Measurements from ENCODE around the gene EVL. TPM values are rescaled to one million over a fixed set of nuclear protein-coding genes. Genes with fewer than 3 reads are reported as not detected.

EVL gene
- total RNA-seq, 2 donors from 2014 or later, result 793 to 831 TPM

GRCh38 chr14:100116134-100116533 is 50.9 kb downstream of the EVL start:
- ATAC-seq (no peak), DNase-seq (no peak)
- peak overlapping the region; percentile 82 for H3K27ac Mint-ChIP-seq
- no peaks in the 10 kb centered on the region for H3K9me3 ChIP-seq (ENCODE audit: control insufficient read depth, low read length, poor library complexity, severe bottlenecking)
- H3K4me1 Mint-ChIP-seq, result peaks cover 36% of the 10 kb centered on the region
- H3K4me3 Mint-ChIP-seq, result no peak overlapping the region
- H3K36me3 Mint-ChIP-seq (ENCODE audit: low read depth), result peaks cover 20% of the 10 kb centered on the region
- no peaks in the 10 kb centered on the region for H3K27me3 Mint-ChIP-seq

GRCh38 chr14:100117026-100117425 is 51.8 kb downstream of the EVL start:
- H3K27ac Mint-ChIP-seq, result peak overlapping the region; percentile 82
- peaks cover 36% of the 10 kb centered on the region for H3K4me1 Mint-ChIP-seq
- H3K9me3 ChIP-seq (ENCODE audit: control insufficient read depth, low read length, poor library complexity, severe bottlenecking), result no peaks in the 10 kb centered on the region
- ATAC-seq (no peak), DNase-seq (no peak)
- H3K36me3 Mint-ChIP-seq (ENCODE audit: low read depth), result peaks cover 20% of the 10 kb centered on the region
- H3K27me3 Mint-ChIP-seq, result no peaks in the 10 kb centered on the region
- H3K4me3 Mint-ChIP-seq, result no peak overlapping the region

- Mint-ChIP-seq H3K36me3 (ENCODE audit: low read depth) (peaks cover 15% of the 10 kb centered on the region), H3K4me1 (peaks cover 29% of the 10 kb centered on the region)
- no peak for ATAC-seq
These were observed 52.6 kb downstream of the EVL start for GRCh38 chr14:100117633-100118395.

GRCh38 chr14:100118396-100119011 is 53.3 kb downstream of the EVL start:
- peaks cover 13% of the 10 kb centered on the region for H3K36me3 Mint-ChIP-seq (ENCODE audit: low read depth)
- DNase-seq (no peak), ATAC-seq (no peak)
- H3K9me3 ChIP-seq (ENCODE audit: control insufficient read depth, low read length, poor library complexity, severe bottlenecking), result no peaks in the 10 kb centered on the region
- peak overlapping the region; percentile 81 for H3K27ac Mint-ChIP-seq
- H3K27me3 Mint-ChIP-seq, result no peaks in the 10 kb centered on the region
- H3K4me1 Mint-ChIP-seq, result peaks cover 28% of the 10 kb centered on the region
- no peak overlapping the region for H3K4me3 Mint-ChIP-seq

More at GRCh38 chr14:100117633-100118395, 52.6 kb downstream of the EVL start:
- peak overlapping the region; percentile 55 for H3K4me3 Mint-ChIP-seq
- no peaks in the 10 kb centered on the region for H3K9me3 ChIP-seq (ENCODE audit: control insufficient read depth, low read length, poor library complexity, severe bottlenecking)
- H3K27me3 Mint-ChIP-seq, result no peaks in the 10 kb centered on the region
- no peak for DNase-seq
- H3K27ac Mint-ChIP-seq, result peak overlapping the region; percentile 81

GRCh38 chr14:100119251-100119650 is 54.0 kb downstream of the EVL start:
- H3K27me3 Mint-ChIP-seq, result no peaks in the 10 kb centered on the region
- H3K9me3 ChIP-seq (ENCODE audit: control insufficient read depth, low read length, poor library complexity, severe bottlenecking), result no peaks in the 10 kb centered on the region
- peaks cover 24% of the 10 kb centered on the region for H3K4me1 Mint-ChIP-seq
- H3K4me3 Mint-ChIP-seq, result no peak overlapping the region
- H3K36me3 Mint-ChIP-seq (ENCODE audit: low read depth), result peaks cover 13% of the 10 kb centered on the region
- no peak for DNase-seq
- ATAC-seq, result no peak
- peak overlapping the region; percentile 81 for H3K27ac Mint-ChIP-seq

GRCh38 chr14:100120522-100121269 is 55.5 kb downstream of the EVL start:
- Mint-ChIP-seq H3K4me3 (no peak overlapping the region), H3K27me3 (no peaks in the 10 kb centered on the region), H3K27ac (peak overlapping the region; percentile 74), H3K4me1 (peaks cover 22% of the 10 kb centered on the region), H3K36me3 (ENCODE audit: low read depth) (peaks cover 17% of the 10 kb centered on the region)
- no peaks in the 10 kb centered on the region for H3K9me3 ChIP-seq (ENCODE audit: control insufficient read depth, low read length, poor library complexity, severe bottlenecking)
- ATAC-seq (no peak), DNase-seq (no peak)

- Mint-ChIP-seq H3K27ac (peak overlapping the region; percentile 45), H3K36me3 (ENCODE audit: low read depth) (peaks cover 13% of the 10 kb centered on the region)
- ATAC-seq, result no peak
These were observed 56.6 kb downstream of the EVL start for GRCh38 chr14:100121643-100122480.

GRCh38 chr14:100122481-100123223 is 57.4 kb downstream of the EVL start:
- H3K36me3 Mint-ChIP-seq (ENCODE audit: low read depth), result peaks cover 15% of the 10 kb centered on the region

More at GRCh38 chr14:100121643-100122480, 56.6 kb downstream of the EVL start:
- Mint-ChIP-seq H3K4me1 (peaks cover 18% of the 10 kb centered on the region), H3K4me3 (no peak overlapping the region), H3K27me3 (no peaks in the 10 kb centered on the region)
- no peak for DNase-seq
- no peaks in the 10 kb centered on the region for H3K9me3 ChIP-seq (ENCODE audit: control insufficient read depth, low read length, poor library complexity, severe bottlenecking)

GRCh38 chr14:100123618-100124017 is 58.4 kb downstream of the EVL start:
- Mint-ChIP-seq H3K27ac (no peak overlapping the region), H3K4me1 (peaks cover 9% of the 10 kb centered on the region), H3K4me3 (no peak overlapping the region), H3K27me3 (no peaks in the 10 kb centered on the region), H3K36me3 (ENCODE audit: low read depth) (peaks cover 12% of the 10 kb centered on the region)
- ATAC-seq, result no peak
- no peaks in the 10 kb centered on the region for H3K9me3 ChIP-seq (ENCODE audit: control insufficient read depth, low read length, poor library complexity, severe bottlenecking)
- no peak for DNase-seq

More at GRCh38 chr14:100122481-100123223, 57.4 kb downstream of the EVL start:
- no peak overlapping the region for H3K4me3 Mint-ChIP-seq
- ATAC-seq (no peak), DNase-seq (no peak)
- no peaks in the 10 kb centered on the region for H3K27me3 Mint-ChIP-seq
- H3K4me1 Mint-ChIP-seq, result peaks cover 15% of the 10 kb centered on the region
- H3K27ac Mint-ChIP-seq, result no peak overlapping the region
- H3K9me3 ChIP-seq (ENCODE audit: control insufficient read depth, low read length, poor library complexity, severe bottlenecking), result no peaks in the 10 kb centered on the region

GRCh38 chr14:100124551-100125088 is 59.4 kb downstream of the EVL start:
- ATAC-seq, result no peak
- Mint-ChIP-seq H3K27me3 (no peaks in the 10 kb centered on the region), H3K4me3 (no peak overlapping the region), H3K27ac (peak overlapping the region; percentile 43), H3K36me3 (ENCODE audit: low read depth) (peaks cover 9% of the 10 kb centered on the region), H3K4me1 (peaks cover 9% of the 10 kb centered on the region)
- H3K9me3 ChIP-seq (ENCODE audit: control insufficient read depth, low read length, poor library complexity, severe bottlenecking), result no peaks in the 10 kb centered on the region
- DNase-seq, result no peak

- H3K36me3 Mint-ChIP-seq (ENCODE audit: low read depth), result peaks cover 14% of the 10 kb centered on the region
- H3K4me1 Mint-ChIP-seq, result peaks cover 7% of the 10 kb centered on the region
- no peak overlapping the region for H3K27ac Mint-ChIP-seq
- ATAC-seq (no peak), DNase-seq (no peak)
- H3K27me3 Mint-ChIP-seq, result no peaks in the 10 kb centered on the region
- H3K4me3 Mint-ChIP-seq, result no peak overlapping the region
- no peaks in the 10 kb centered on the region for H3K9me3 ChIP-seq (ENCODE audit: control insufficient read depth, low read length, poor library complexity, severe bottlenecking)
These were observed 61.2 kb downstream of the EVL start for GRCh38 chr14:100126401-100126800.

Data from T-helper 17 cell (primary cell).